Ishikawa (cell line): ENCODE data around the gene KCNK7.

Experiments used
- CEBPB ChIP-seq: IDR thresholded peaks from 2 replicates; pipeline ENCODE4 v1.6.1; 2012
- CREB1 ChIP-seq: IDR thresholded peaks from 2 replicates; pipeline ENCODE4 v1.6.1; 2012; ENCODE audit warnings: low read depth
- EGR1 ChIP-seq: IDR thresholded peaks from 2 replicates; pipeline ENCODE4 v1.6.1; 2012
- EP300 ChIP-seq: IDR thresholded peaks from 2 replicates; pipeline ENCODE4 v1.6.1; 2012; ENCODE audit warnings: borderline replicate concordance
- FOXM1 ChIP-seq: IDR thresholded peaks from 2 replicates; pipeline ENCODE4 v1.6.1; 2012; ENCODE audit warnings: low read depth, borderline replicate concordance
- MAX ChIP-seq: IDR thresholded peaks from 2 replicates; pipeline ENCODE4 v1.6.1; 2012
- NFIC ChIP-seq: IDR thresholded peaks from 2 replicates; pipeline ENCODE4 v1.6.1; 2012
- RAD21 ChIP-seq: IDR thresholded peaks from 2 replicates; pipeline ENCODE4 v1.6.1; 2012; ENCODE audit warnings: low read depth
- REST ChIP-seq: IDR thresholded peaks from 2 replicates; pipeline ENCODE4 v1.6.1; 2012; ENCODE audit warnings: low read depth, mild to moderate bottlenecking
- TAF1 ChIP-seq: IDR thresholded peaks from 2 replicates; pipeline ENCODE4 v1.6.1; 2012; ENCODE audit warnings: low read depth, mild to moderate bottlenecking
- TCF12 ChIP-seq: IDR thresholded peaks from 2 replicates; pipeline ENCODE4 v1.6.1; 2012; ENCODE audit warnings: low read depth
- TEAD4 ChIP-seq: IDR thresholded peaks from 2 replicates; pipeline ENCODE4 v1.6.1; 2012
- USF1 ChIP-seq: IDR thresholded peaks from 2 replicates; pipeline ENCODE4 v1.6.1; 2012
- YY1 ChIP-seq: IDR thresholded peaks from 2 replicates; pipeline ENCODE4 v1.6.1; 2012; ENCODE audit warnings: low read depth
- ZBTB7A ChIP-seq: IDR thresholded peaks from 2 replicates; pipeline ENCODE4 v1.6.1; 2012; ENCODE audit warnings: low read depth

KCNK7 gene

GRCh38 chr11:65636108-65637031 lies 40.8 kb upstream of the KCNK7 start:
- TF ChIP-seq RAD21 (no peak), FOXM1 (no peak), CREB1 (no peak), ZBTB7A (no peak), EP300 (no peak)

- no peak for TF ChIP-seq EGR1
- TF ChIP-seq TCF12: no peak
- no peak for TF ChIP-seq RAD21
- no peak for TF ChIP-seq NFIC
- TF ChIP-seq EP300: no peak
- TF ChIP-seq CEBPB: no peak
- no peak for TF ChIP-seq TAF1
- no peak for TF ChIP-seq FOXM1
- no peak for TF ChIP-seq CREB1
- no peak for TF ChIP-seq YY1
- no peak for TF ChIP-seq MAX
- no peak for TF ChIP-seq TEAD4
Observed at GRCh38 chr11:65634905-65635731, 39.5 kb upstream of the KCNK7 start.

- TF ChIP-seq RAD21: no peak
- no peak for TF ChIP-seq CEBPB
- TF ChIP-seq CREB1: no peak
- no peak for TF ChIP-seq MAX
- no peak for TF ChIP-seq TAF1
- no peak for TF ChIP-seq YY1
- TF ChIP-seq REST: no peak
- TF ChIP-seq EGR1: no peak
- TF ChIP-seq FOXM1: no peak
- no peak for TF ChIP-seq TEAD4
- TF ChIP-seq USF1: no peak
- TF ChIP-seq ZBTB7A: no peak
- TF ChIP-seq EP300: no peak
- TF ChIP-seq NFIC: no peak
- no peak for TF ChIP-seq TCF12
Observed at GRCh38 chr11:65634440-65634839, 38.8 kb upstream of the KCNK7 start.

- no peak for TF ChIP-seq USF1
- no peak for TF ChIP-seq ZBTB7A
- no peak for TF ChIP-seq TEAD4
- no peak for TF ChIP-seq EGR1
- TF ChIP-seq EP300: no peak
- TF ChIP-seq CEBPB: no peak
- no peak for TF ChIP-seq YY1
- no peak for TF ChIP-seq FOXM1
- TF ChIP-seq NFIC: no peak
Observed at GRCh38 chr11:65634109-65634436, 38.5 kb upstream of the KCNK7 start.

- TF ChIP-seq EGR1 (no peak), NFIC (no peak), MAX (no peak), REST (no peak), YY1 (no peak), CEBPB (no peak), ZBTB7A (no peak), USF1 (no peak), TAF1 (no peak), EP300 (no peak), FOXM1 (no peak)
Observed at GRCh38 chr11:65633390-65634108, 37.9 kb upstream of the KCNK7 start.
